Measurements from ENCODE around the gene E2F2.

The E2F2 gene

GRCh38 chr1:23567996-23568607 lies 37.1 kb upstream of the E2F2 start:
- TF ChIP-seq CTCF (IDR thresholded peaks at IDR 0.05; ENCODE audit: insufficient read depth, missing control alignments), result no peak
- DNase-seq (ENCODE audit: insufficient read length, low spot score), result no peak
- no peak for FAIRE-seq

DNA sequence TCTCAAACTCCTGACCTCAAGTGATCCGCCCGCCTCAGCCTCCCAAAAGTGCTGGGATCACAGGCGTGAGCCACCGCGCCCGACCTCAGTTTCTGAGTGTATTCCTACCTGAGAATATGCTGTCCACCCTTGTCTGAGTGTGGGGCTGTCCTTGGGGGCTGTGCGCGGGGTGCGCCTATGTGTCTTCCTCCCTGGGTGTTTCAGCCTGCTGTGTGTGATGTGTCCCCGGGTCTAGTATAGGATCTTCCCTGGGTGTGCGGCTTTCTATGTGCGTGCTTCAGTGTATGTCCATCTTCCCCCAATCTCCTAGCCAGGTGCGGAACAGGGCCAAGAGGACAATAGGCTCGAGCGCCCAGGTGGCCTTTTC lies 36.6 kb upstream of the E2F2 start:
- no peak for TF ChIP-seq CTCF (IDR thresholded peaks at IDR 0.05; ENCODE audit: insufficient read depth, missing control alignments)
- no peak for DNase-seq (ENCODE audit: insufficient read length, low spot score)
- FAIRE-seq, result no peak

GRCh38 chr1:23566304-23566703 lies 35.3 kb upstream of the E2F2 start:
- FAIRE-seq (no peak), DNase-seq (ENCODE audit: insufficient read length, low spot score) (no peak)
- no peak for TF ChIP-seq CTCF (IDR thresholded peaks at IDR 0.05; ENCODE audit: insufficient read depth, missing control alignments)

DNA sequence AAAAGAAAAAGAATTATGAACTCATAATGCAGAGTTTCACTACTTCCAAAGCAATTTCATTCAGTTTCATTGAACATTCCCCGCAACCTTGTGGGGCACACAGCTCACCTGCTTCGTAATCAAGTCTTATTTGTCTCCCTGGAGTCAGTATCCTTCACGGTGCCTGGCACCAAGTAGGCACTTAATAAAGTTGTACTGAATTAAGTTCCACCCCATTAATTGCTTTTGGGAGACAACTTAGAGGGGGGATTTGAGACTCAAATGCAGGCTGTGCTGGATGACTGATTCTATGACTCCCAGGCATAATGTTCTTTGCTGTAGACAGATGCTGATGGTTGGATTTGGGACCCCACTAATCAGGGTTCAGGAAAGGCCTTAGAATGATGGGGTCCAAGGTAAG lies 34.7 kb upstream of the E2F2 start:
- DNase-seq (ENCODE audit: insufficient read length, low spot score) (no peak), FAIRE-seq (no peak)
- TF ChIP-seq CTCF (IDR thresholded peaks at IDR 0.05; ENCODE audit: insufficient read depth, missing control alignments), result no peak

DNA sequence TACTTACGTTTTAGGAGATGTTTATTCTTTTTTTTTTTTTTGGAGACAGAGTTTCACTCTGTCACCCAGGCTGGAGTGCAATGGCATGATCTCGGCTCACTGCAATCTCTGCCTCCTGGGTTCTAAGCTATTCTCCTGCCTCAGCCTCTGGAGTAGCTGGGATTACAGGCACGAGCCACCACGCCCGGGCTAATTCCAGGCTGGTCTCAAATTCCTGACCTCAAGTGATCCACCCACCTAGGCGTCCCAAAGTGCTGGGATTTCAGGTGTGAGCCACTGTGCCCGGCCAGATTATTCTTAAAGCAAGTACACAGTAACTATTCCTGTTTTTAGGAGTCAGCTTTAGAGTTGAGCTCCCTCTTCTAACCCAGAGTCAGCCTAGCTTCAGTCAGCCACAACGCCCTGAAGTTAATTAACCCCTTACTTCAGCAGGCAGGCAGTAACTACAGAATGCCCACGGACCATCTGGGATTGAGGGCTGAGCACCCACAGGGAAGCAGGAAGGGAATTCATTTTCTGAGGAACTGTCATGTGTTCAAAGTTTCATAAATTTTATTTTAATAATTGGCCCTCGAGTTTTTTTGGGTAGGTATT lies 33.6 kb upstream of the E2F2 start:
- no peak for FAIRE-seq
- no peak for DNase-seq (ENCODE audit: insufficient read length, low spot score)
- TF ChIP-seq CTCF (IDR thresholded peaks at IDR 0.05; ENCODE audit: insufficient read depth, missing control alignments), result no peak

DNA sequence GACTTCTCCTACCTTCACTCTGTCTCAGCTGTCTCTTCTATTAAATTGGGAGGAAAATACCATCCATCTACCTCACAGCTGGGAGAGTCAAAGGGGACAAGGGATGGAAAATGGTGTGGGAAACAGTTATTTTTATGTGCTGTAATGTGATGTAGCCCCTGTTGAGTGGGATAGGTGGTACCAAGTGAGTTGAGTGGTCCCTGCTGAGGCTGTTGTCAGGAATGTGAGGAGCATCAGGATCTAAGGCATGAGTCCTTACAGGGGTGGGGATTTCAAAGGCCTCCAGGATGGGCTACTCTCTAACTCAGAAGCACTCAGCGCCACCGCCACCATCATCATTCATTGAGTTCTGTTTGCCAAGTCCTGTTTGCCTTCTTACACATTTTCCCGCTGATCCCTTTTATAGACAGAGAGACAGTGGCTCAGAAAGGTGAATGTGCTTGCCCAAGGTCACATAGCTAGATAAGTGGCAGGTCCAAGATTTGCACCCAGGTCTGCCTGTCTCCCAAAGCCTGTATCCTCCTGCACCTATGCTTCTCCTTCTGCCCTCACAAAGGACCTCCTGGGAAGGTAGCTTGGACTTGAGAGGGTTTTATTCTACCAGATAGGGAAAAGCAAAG lies 32.8 kb upstream of the E2F2 start:
- TF ChIP-seq CTCF (IDR thresholded peaks at IDR 0.05; ENCODE audit: insufficient read depth, missing control alignments), result no peak
- DNase-seq (ENCODE audit: insufficient read length, low spot score) (no peak), FAIRE-seq (no peak)

GRCh38 chr1:23563003-23563402 lies 32.0 kb upstream of the E2F2 start:
- FAIRE-seq (no peak), DNase-seq (ENCODE audit: insufficient read length, low spot score) (no peak)
- TF ChIP-seq CTCF (IDR thresholded peaks at IDR 0.05; ENCODE audit: insufficient read depth, missing control alignments), result no peak

Measured in D721Med (cell line).